HG03565 (cell line): ENCODE results near the gene IGLL5.
A peak's percentile ranks its signal among the peaks of the same experiment; 100 is the strongest.

Source experiments
- ATAC-seq: cut with Tn5 transposase; IDR thresholded peaks from one replicate; pipeline ENCODE4 v1.9.1; 2021; ENCODE audit warnings: mild to moderate bottlenecking, moderate library complexity; ENCODE audit not compliant: unreplicated experiment

Gene IGLL5

DNA sequence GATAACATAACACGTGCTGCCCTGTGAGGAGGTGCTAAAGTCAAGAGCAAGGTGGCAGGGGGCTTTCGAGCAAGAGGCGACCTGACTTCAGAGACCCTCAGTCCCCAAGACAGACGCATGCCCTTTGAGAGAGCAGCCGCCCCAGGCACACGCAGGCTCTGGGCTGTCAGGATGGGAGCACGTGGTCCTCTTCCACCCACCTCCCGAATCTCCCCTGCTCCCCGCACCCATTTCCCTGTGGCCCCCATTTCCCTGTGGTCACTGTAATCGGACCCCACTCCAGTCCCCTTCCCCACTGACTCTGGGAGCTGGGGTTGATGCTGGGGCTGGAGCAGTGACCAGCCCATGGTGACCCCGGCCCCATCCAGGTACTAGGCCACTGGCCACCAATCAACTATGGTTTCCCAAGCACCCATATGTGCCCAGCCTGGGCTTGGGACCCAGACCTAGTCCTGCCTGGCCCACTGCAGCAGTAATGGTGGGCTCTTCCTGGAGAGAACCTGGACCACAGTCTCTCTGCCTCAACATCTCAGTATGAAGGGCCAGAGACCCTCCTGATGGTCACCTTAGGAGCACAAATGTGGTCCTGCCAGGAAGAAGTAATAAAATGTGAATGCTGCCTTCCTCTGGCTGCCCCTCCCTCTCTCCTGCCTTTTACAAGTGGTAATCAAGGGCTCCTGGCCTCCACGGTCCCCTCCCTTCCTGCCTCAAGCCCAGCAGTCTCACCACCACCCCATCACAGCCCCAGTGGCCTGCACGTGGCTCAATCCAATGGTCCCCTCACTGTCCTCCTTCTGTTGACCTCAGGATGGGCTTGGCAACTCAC is 39.0 kb downstream of the IGLL5 start:
- ATAC-seq, result no peak

- no peak for ATAC-seq
Measured at GRCh38 chr22:22927196-22927887, 39.7 kb downstream of the IGLL5 start.

DNA sequence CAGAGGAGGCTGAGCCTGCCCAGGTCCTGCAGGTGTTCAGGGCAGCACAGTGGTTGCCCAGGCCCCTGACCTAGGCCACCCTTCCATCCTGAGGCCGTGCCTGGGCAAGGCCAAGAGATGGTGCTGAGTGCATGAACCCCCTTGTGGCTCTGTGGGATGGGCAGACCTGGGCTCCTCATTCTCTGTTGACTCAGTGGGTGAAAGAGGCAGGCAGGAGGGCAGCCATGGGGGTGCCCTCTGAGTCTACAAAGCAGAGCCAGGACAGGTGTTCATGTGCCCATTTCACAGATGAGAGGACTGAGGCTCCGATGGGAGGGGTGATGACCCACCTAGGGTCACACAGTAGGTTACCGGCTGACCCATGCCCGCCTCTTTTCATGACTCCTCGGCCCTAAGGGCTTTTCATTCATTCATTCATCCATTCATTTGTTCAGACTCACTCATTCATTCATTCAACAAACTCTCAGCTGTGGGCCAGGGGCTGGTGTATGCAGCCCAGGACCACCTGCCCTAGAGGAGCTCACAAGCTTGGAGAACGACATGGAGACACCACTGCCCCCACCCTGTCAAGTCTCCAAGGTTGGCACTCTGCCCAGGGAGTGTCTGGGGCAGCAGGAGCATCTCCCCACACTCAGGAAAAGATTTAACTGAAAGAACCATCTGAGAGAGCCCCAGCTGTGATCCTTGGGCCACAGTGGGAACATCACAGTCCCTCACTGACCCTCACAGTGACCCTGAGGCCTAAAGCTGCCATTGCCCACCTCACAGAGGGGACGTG is 40.5 kb downstream of the IGLL5 start:
- no peak for ATAC-seq

GRCh38 chr22:22928666-22929380 is 41.2 kb downstream of the IGLL5 start:
- peak; percentile 87 for ATAC-seq

DNA sequence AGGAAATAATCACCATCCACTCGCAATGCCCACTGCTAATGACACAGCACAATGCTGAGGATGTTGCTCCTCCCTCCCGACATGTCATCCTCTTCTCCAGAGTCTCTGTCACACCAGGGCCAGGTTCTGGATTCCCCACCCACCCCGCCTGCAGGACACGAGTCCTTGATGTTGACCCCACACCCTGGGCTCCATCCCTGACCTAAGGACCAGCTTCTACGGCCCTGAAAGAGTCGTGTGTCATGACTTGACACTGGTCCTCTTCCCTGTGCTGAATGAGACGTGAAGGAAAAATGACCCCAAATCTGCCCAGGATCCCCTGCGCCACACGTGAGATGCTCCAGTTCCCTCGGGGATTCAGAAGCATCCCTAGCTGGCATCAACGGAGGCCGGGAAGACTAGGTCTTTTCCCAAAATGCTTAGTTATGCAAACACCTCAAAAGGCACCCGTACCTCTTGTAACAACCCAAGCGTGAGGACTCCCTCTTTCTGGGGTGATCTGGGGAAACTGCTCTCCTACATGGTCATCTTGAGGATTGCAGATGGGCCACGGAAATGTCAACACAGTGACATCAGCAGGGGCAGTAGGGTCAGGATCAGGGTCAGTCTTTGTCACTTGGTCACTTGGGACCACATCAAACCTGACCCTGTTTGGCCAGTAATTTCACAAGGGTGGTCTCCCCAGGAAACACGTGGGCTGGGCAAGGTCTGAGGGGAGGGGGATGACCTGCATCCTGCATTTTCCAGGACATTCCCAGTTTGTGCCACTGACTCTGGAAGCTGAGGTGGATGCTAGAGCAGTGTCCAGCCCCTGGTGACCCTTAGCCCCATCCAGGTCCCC is 42.0 kb downstream of the IGLL5 start:
- ATAC-seq, result no peak

DNA sequence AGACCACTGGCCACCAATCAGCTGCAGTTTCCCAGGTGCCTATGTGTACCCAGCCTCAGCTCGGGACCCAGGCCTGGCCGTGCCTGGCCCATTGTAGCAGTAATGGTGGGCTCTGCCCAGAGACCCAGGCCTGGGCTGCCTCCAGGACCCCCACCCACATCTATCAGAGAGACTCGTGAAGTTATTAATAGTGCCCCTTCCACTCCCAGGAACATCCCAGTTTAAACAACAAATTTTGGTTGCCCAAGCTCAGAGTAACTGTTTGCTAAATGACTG is 42.5 kb downstream of the IGLL5 start:
- ATAC-seq, result no peak

DNA sequence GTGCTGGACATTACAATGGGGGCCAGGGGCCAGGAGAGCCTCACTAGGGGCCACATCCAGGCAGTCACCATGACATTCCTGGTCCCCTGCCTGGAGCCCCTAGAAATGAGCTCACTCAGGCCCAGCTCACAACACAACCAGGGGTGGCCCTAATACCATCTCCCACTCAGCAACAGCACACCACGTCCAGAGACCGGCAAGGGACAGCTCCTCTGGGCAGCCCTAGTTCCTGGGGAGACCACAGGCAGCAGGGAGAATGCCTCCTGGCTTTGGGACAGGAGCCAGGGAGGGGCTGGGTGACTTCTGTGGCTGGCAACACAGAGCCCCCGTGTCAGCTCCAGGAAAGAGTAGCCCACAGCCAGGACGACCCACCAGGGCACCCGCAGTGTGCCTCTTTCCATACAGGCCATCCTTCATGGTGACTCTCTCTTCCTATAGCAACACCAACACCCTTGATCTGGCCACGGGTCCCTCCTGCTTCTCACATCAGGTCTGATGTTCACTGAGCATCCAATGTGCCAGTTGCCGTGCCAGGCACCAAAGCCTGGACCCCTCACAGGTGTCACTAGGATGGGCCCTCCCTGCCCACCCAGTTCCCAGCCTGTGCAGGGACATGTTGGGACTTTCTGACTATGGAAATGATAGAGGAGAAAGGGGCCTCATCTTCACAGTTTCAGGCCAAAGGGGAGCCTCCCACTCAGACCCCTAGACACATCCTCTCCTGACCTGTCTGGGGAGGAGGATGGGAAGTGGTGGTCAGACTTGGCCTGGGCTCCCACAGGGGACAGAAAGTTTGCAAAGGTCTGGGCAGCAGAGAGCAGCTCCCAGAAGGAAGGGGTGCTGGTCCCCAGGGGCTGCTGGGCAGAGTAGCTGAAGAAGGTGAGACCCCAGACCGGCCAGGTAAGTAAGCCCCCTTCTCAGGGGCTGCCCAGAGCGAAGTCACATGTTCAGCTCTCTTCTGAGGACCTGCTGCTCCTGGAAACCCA is 43.2 kb downstream of the IGLL5 start:
- ATAC-seq, result no peak

DNA sequence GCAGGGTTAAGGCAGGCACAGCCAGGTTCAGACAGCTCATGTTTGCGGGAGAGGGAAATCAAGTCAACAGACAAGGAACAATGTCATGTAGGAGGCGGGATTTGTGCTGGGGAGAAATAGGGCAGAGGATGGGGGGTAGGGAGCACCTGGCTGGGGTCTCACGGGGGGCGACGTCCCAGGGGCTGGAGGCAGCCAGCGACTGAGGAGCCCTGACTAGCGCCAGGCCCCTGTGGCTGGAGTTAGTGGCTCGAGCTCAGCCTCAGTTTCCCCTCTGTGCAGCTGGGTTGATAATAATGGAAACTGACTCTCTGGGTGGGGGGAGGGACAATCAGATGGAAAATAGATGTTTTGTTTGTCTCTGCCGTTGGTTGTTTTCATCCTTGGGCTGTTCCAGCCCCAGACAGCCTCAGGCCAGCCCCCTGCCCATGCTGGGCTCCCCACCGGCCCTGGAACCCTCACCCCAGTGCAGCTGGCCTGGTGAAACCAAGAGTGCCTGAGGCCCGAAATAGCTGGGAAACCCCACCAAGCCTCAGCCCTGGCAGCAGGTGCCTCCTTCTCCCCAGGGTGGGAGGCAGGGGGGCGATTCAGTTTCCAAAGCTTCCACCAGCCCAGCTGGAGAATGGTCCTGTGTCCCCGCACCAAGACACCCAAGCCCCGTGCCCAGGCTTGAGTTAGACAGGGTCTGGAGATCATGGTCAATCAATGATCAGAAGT is 44.1 kb downstream of the IGLL5 start:
- ATAC-seq, result no peak

GRCh38 chr22:22932512-22932941 is 44.9 kb downstream of the IGLL5 start:
- no peak for ATAC-seq

GRCh38 chr22:22933100-22933806 is 45.6 kb downstream of the IGLL5 start:
- no peak for ATAC-seq

DNA sequence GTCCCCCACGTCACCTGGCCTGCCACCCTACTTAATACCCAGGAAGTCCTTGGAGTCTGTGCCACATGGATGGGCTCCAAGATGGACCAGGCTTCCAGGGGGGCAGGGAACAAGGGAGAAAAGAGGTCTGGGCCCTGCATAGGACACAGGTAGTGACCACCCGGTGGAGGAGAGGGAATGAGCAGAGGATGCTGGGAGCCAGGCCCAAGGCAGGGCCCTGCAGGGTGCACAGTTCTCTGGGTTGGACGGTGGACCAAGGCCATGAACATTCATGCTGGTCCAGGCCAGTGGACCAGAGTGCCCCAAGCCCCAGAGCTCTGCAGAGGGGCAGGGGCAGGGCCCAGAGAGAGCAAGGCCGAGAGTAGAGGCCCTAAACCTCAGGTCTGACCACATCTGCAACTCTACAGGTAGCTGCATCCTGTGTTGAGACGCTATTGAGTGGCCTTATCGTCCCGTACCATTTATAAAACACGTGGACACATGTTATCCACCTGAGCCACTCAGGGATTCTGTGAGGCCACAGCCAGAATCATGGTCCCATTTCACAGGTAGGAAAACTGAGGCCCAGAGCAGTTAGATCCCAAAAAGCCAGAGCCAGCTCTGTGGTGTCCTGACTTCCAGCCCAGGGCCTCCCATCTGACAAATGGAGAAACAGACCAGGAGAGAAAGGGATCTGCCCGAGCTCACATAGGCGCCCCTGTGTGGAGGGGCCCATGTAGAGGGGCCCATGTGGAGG is 46.4 kb downstream of the IGLL5 start:
- no peak for ATAC-seq

GRCh38 chr22:22934543-22935055 is 47.0 kb downstream of the IGLL5 start:
- ATAC-seq, result no peak

GRCh38 chr22:22935056-22935545 is 47.5 kb downstream of the IGLL5 start:
- peak; percentile 20 for ATAC-seq

GRCh38 chr22:22935546-22936157 is 48.0 kb downstream of the IGLL5 start:
- ATAC-seq, result peak; percentile 71

GRCh38 chr22:22936180-22936914 is 48.7 kb downstream of the IGLL5 start:
- no peak for ATAC-seq
